K562 (cell line): ENCODE results near the gene WDR83. TPM values are rescaled to one million over a fixed set of nuclear protein-coding genes. Genes with fewer than 3 reads are reported as not detected.

ENCODE experiments used
- ARNT ChIP-seq, 2 experiments: fragments of 450-650 bp; IDR thresholded peaks; 2 replicates each; pipeline ENCODE4 v1.6.1; 2016; ENCODE audit warnings: mild to moderate bottlenecking in 1 of 2
- EP400 ChIP-seq: fragments of 450-650 bp; IDR thresholded peaks from 2 replicates; pipeline ENCODE4 v1.6.1; 2017; ENCODE audit warnings: antibody characterized with exemption, mild to moderate bottlenecking, moderate library complexity
- GTF2E2 ChIP-seq: fragments of 200-800 bp; sonication (Bioruptor generic); IDR thresholded peaks from 2 replicates; pipeline ENCODE4 v1.6.1; 2016; ENCODE audit warnings: missing genetic modification characterization, missing compliant biosample characterization
- HNRNPLL ChIP-seq: fragments of 200-400 bp; formaldehyde crosslinking; IDR thresholded peaks from 2 replicates; pipeline ENCODE4 v1.6.1; 2017; ENCODE audit warnings: low read length, low read depth, mild to moderate bottlenecking; ENCODE audit not compliant: poor library complexity, severe bottlenecking
- IRF2 ChIP-seq: sonication (generic); formaldehyde crosslinking; IDR thresholded peaks from 2 replicates; pipeline ENCODE4 v1.8.1; 2022; ENCODE audit warnings: mild to moderate bottlenecking, missing genetic modification reagents
- MECOM ChIP-seq: fragments of 250-450 bp; sonication (Bioruptor Pico); IDR thresholded peaks from 2 replicates; pipeline ENCODE4 v1.8.0; 2022; ENCODE audit warnings: inconsistent platforms
- MEIS2 ChIP-seq: fragments of 450-650 bp; IDR thresholded peaks from 2 replicates; pipeline ENCODE4 v1.6.1; 2014; ENCODE audit warnings: mild to moderate bottlenecking; ENCODE audit not compliant: partially characterized antibody
- NCOA4 ChIP-seq: fragments of 450-650 bp; IDR thresholded peaks from 2 replicates; pipeline ENCODE4 v1.6.1; 2018; ENCODE audit warnings: mild to moderate bottlenecking; ENCODE audit not compliant: partially characterized antibody
- XRCC4 ChIP-seq: IDR thresholded peaks from one replicate; pipeline ENCODE4 v1.6.1; 2011; ENCODE audit not compliant: insufficient read depth, insufficient read length; ENCODE audit errors: extremely low read depth
- ZFP1 ChIP-seq: fragments of 450-650 bp; formaldehyde crosslinking; IDR thresholded peaks from 2 replicates; pipeline ENCODE4 v1.4.0; 2020; ENCODE audit warnings: mild to moderate bottlenecking, mixed read lengths
- ZKSCAN8 ChIP-seq: fragments of 200-800 bp; sonication (Bioruptor generic); IDR thresholded peaks from 2 replicates; pipeline ENCODE4 v1.6.1; 2016; ENCODE audit warnings: missing genetic modification characterization, missing compliant biosample characterization
- ZNF133 ChIP-seq: fragments of 250-450 bp; sonication (Bioruptor Pico); IDR thresholded peaks from 2 replicates; pipeline ENCODE4 v1.4.0; 2020; ENCODE audit warnings: mild to moderate bottlenecking
- ZNF316 ChIP-seq: fragments of 450-650 bp; IDR thresholded peaks from 2 replicates; pipeline ENCODE4 v1.6.1; 2016
- ZNF785 ChIP-seq: fragments of 250-450 bp; sonication (Bioruptor Pico); IDR thresholded peaks from 2 replicates; pipeline ENCODE4 v1.4.0; 2020; ENCODE audit warnings: mild to moderate bottlenecking
- polyA plus RNA-seq, 8 experiments: library from polyadenylated mRNA; depleted of rRNA in 4 of 8; stranded (reverse) in 5 of 8; unstranded in 3 of 8; fragments of >200 nt; fragmentation: Nextera tagmentation in 2 of 8; fragmentation: Illumina TruSeq in 1 of 8; extraction: Ambion mirVana in 2 of 8; extraction: Trizol in 1 of 8; gene quantifications; 2 replicates each; pipeline versions ENCODE4 v1.2.1 to v1.2.3, GENCODE V29; 2011 to 2014; ENCODE audit warnings: inconsistent platforms in 1 of 8, missing spikeins in 1 of 8
- total RNA-seq, 7 experiments: library from RNA; depleted of rRNA in 6 of 7; stranded (reverse); fragments of >200 nt in 6 of 7; fragmentation: Illumina TruSeq in 2 of 7; extraction: Trizol in 2 of 7; gene quantifications; 2 replicates each; pipeline versions ENCODE4 v1.2.1 to v1.2.3, GENCODE V29; 2011 to 2021; ENCODE audit warnings: low replicate concordance in 1 of 7
- TF ChIP-seq, protein P1 (sequence below), 2 experiments: fragments of 150-350 bp in 1 of 2; IDR thresholded peaks; 2 replicates each; pipeline ENCODE4 v1.6.1; 2012 to 2016; ENCODE audit warnings: low read depth in 2 of 2, low read length in 2 of 2, mild to moderate bottlenecking in 1 of 2, moderate library complexity in 1 of 2
- TF ChIP-seq, protein P2 (sequence below): fragments of 250-450 bp; sonication (Bioruptor Pico); IDR thresholded peaks from 2 replicates; pipeline ENCODE4 v1.8.0; 2021; ENCODE audit warnings: mild to moderate bottlenecking, moderate library complexity
- TF ChIP-seq, protein P3 (sequence below): sonication (generic); formaldehyde crosslinking; IDR thresholded peaks from 2 replicates; pipeline ENCODE4 v1.8.1; 2023; ENCODE audit warnings: mild to moderate bottlenecking, missing genetic modification reagents

The WDR83 gene
- total and polyA plus RNA-seq, 9 of the 15 experiments (the other 6 are each of a cell fraction or from before 2014, with no cell fraction given): 0.52 to 21.3 (median 4.2) TPM

DNA sequence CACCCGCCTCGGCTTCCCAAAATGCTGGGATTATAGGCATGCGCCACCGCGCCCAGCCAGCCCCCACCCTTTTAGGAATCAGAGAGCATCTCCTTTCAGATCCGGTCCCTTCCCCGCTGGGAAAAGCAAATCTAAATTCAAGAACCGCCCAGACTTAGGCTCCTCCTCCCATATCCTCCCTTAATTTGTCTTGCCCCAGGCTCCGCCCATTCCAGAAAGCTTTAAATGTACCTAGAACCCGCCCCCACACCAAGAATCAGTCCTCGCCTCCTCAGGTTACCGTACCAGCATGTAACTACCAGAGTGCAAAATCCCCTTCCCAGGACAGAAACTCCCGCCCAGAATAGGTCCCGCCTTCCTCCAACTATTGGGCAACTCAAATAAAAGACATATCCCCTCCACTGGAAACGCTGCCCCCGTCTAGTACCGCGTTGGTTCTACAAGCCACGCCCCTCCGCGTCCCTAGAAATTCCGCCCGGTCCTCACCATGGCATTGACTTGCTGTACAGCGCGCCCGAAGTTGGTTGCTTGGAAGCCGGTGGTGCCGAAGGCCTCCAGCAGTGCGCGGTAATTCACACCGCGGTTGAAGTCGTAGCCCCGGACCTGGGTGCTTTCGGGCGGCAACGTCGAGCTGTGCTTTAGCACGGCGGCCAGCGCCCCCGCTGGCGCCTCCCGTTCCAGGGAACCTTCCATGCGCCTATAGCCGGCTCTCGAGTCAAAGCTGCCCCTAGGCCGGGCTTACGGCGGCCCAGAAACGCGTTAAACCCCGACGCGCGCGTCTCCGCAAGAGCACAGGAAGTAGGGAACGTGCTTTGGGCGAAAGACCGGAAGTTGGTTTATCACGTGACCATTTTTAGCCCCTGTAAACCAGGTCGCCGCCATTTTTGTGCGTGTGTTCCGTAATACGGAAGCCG lies 14.7 kb downstream of the WDR83 start, which contains the start of gene DHPS (continued):
- TF ChIP-seq, protein P1, sequence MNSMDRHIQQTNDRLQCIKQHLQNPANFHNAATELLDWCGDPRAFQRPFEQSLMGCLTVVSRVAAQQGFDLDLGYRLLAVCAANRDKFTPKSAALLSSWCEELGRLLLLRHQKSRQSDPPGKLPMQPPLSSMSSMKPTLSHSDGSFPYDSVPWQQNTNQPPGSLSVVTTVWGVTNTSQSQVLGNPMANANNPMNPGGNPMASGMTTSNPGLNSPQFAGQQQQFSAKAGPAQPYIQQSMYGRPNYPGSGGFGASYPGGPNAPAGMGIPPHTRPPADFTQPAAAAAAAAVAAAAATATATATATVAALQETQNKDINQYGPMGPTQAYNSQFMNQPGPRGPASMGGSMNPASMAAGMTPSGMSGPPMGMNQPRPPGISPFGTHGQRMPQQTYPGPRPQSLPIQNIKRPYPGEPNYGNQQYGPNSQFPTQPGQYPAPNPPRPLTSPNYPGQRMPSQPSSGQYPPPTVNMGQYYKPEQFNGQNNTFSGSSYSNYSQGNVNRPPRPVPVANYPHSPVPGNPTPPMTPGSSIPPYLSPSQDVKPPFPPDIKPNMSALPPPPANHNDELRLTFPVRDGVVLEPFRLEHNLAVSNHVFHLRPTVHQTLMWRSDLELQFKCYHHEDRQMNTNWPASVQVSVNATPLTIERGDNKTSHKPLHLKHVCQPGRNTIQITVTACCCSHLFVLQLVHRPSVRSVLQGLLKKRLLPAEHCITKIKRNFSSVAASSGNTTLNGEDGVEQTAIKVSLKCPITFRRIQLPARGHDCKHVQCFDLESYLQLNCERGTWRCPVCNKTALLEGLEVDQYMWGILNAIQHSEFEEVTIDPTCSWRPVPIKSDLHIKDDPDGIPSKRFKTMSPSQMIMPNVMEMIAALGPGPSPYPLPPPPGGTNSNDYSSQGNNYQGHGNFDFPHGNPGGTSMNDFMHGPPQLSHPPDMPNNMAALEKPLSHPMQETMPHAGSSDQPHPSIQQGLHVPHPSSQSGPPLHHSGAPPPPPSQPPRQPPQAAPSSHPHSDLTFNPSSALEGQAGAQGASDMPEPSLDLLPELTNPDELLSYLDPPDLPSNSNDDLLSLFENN (IDR thresholded peaks at IDR 0.05; ENCODE audit: low read depth in 2 of 2, low read length in 2 of 2): no peak
- TF ChIP-seq, protein P2, sequence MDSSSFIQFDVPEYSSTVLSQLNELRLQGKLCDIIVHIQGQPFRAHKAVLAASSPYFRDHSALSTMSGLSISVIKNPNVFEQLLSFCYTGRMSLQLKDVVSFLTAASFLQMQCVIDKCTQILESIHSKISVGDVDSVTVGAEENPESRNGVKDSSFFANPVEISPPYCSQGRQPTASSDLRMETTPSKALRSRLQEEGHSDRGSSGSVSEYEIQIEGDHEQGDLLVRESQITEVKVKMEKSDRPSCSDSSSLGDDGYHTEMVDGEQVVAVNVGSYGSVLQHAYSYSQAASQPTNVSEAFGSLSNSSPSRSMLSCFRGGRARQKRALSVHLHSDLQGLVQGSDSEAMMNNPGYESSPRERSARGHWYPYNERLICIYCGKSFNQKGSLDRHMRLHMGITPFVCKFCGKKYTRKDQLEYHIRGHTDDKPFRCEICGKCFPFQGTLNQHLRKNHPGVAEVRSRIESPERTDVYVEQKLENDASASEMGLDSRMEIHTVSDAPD (CRISPR knock-in tag): no peak
- TF ChIP-seq ZFP1 (CRISPR knock-in tag) (no peak), MECOM (CRISPR knock-in tag) (no peak), NCOA4 (no peak), MEIS2 (peak; percentile 51), HNRNPLL (peak; percentile 12), EP400 (peak; percentile 91), ARNT (IDR thresholded peaks at IDR 0.05) (no peak), IRF2 (CRISPR knock-in tag) (no peak), XRCC4 (no peak), GTF2E2 (peak; percentile 60; the same call in 1 of the 2 replicates), ZNF316 (no peak), ZKSCAN8 (CRISPR knock-in tag) (no peak), ZNF133 (CRISPR knock-in tag) (no peak), ZNF785 (CRISPR knock-in tag) (no peak)
- TF ChIP-seq, protein P3, sequence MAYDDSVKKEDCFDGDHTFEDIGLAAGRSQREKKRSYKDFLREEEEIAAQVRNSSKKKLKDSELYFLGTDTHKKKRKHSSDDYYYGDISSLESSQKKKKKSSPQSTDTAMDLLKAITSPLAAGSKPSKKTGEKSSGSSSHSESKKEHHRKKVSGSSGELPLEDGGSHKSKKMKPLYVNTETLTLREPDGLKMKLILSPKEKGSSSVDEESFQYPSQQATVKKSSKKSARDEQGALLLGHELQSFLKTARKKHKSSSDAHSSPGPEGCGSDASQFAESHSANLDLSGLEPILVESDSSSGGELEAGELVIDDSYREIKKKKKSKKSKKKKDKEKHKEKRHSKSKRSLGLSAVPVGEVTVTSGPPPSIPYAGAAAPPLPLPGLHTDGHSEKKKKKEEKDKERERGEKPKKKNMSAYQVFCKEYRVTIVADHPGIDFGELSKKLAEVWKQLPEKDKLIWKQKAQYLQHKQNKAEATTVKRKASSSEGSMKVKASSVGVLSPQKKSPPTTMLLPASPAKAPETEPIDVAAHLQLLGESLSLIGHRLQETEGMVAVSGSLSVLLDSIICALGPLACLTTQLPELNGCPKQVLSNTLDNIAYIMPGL (CRISPR knock-in tag): no peak
